Esophagus muscularis mucosa (tissue), 4 donors: ENCODE results near the gene PABPN1. TPM values are rescaled to one million over a fixed set of nuclear protein-coding genes. Genes with fewer than 3 reads are reported as not detected.

Experiments
- DNase-seq: peaks from one replicate; pipeline ENCODE4 v3.0.0-alpha.2; 2017; ENCODE audit errors: extremely low spot score
- H3K27ac ChIP-seq, 4 donors: fragments of 200-600 bp; sonication (generic); replicated peaks in 1 of 4; 1 replicate in 3 of 4; 2 replicates in 1 of 4; pipeline ENCODE4 v1.5.1; 2016 to 2019; ENCODE audit warnings: mild to moderate bottlenecking in 1 of 4
- H3K27me3 ChIP-seq, 4 donors: fragments of 200-600 bp; sonication (generic); one replicate each; pipeline versions ENCODE4 v1.5.1 to v1.6.0; 2016 to 2019
- H3K36me3 ChIP-seq, 4 donors: fragments of 200-600 bp; sonication (generic); one replicate each; pipeline ENCODE4 v1.5.1; 2016 to 2019
- H3K4me1 ChIP-seq, 4 donors: fragments of 200-600 bp; sonication (generic); one replicate each; pipeline ENCODE4 v1.5.1; 2016 to 2019
- H3K4me3 ChIP-seq, 4 donors: fragments of 200-600 bp; sonication (generic); 1 replicate in 2 of 4; 2 replicates in 2 of 4; pipeline ENCODE4 v1.5.1; 2016 to 2019; ENCODE audit warnings: mild to moderate bottlenecking in 4 of 4, moderate library complexity in 1 of 4
- H3K9me3 ChIP-seq, 4 donors: fragments of 200-600 bp; sonication (generic); 1 replicate in 3 of 4; 2 replicates in 1 of 4; pipeline ENCODE4 v1.5.1; 2016 to 2019
- EP300 ChIP-seq: sonication (generic); formaldehyde crosslinking; IDR thresholded peaks from one replicate; pipeline ENCODE4 v1.6.1; 2017; ENCODE audit warnings: antibody characterized with exemption
- POLR2A ChIP-seq: fragments of 450-650 bp; IDR thresholded peaks from one replicate; pipeline ENCODE4 v1.6.1; 2017; ENCODE audit warnings: antibody characterized with exemption, moderate library complexity, mild to moderate bottlenecking, low read depth
- POLR2AphosphoS5 ChIP-seq, 2 donors: sonication (generic); formaldehyde crosslinking; IDR thresholded peaks; one replicate each; pipeline ENCODE4 v1.6.1; 2017; ENCODE audit warnings: antibody characterized with exemption in 2 of 2
- WGBS: methylation state at CpG from one replicate; pipeline ENCODE4 v1.1.5; 2018; 5-methylcytosine and 5-hydroxymethylcytosine counted together
- intact Hi-C: fragments of 100-400 bp; cut with DNase I; formaldehyde crosslinking; loops from one replicate; pipeline ENCODE4 v1.15.1; 2023
- total RNA-seq, 4 donors: library from RNA; depleted of rRNA; stranded (reverse); fragments of >200 nt; gene quantifications; one replicate each; pipeline versions ENCODE4 v1.1.0 to v1.2.1, GENCODE V29; 2016
- TF ChIP-seq, protein P1 (sequence below), 3 experiments: fragments of 200-600 bp in 2 of 3; fragments of 450-650 bp in 1 of 3; sonication (generic) in 2 of 3; IDR thresholded peaks; one replicate each; pipeline ENCODE4 v1.5.1; 2017 to 2019; ENCODE audit warnings: antibody characterized with exemption in 3 of 3, mild to moderate bottlenecking in 2 of 3, moderate library complexity in 1 of 3

The PABPN1 gene
- total RNA-seq, 4 donors from 2014 or later = 44.6 to 68.1 (median 53.9) TPM

DNA sequence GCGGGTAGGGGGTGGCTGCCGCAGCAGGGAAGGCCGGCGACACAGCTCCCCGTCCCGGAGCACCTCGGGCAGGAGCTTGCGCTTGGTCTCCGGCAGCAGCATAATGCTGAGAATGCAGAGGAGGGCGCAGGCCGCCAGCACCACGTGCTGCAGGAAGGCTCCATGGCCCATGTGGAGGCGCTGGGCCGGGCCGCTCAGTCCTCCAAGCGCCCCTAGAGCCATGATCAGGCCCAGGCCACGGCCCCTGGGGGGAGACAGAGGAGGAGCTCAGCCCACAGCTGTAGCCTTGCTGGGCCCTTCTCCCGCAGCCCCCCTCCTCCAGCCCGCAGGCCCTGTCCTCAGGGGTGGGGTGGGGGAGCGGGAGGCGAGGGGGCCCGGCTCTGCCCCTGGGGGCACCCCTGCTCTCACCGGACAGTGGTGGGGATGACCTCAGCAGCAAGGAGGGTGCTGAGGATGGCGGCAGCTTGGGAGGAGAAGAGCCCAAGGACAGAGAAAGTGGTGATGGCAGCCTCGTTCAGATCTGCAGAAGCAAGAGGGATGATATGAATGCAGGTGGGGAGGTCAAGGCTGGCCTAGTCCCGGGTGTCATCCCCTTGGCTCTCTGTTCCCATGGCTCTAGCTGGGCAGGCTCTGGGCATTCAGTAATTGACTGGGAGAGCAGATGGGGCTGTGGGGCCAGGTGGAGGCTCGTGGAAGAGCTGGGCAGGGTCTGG, 25.6 kb downstream of the PABPN1 start:
- intact Hi-C loops = no loop called here
- TF ChIP-seq, protein P1, sequence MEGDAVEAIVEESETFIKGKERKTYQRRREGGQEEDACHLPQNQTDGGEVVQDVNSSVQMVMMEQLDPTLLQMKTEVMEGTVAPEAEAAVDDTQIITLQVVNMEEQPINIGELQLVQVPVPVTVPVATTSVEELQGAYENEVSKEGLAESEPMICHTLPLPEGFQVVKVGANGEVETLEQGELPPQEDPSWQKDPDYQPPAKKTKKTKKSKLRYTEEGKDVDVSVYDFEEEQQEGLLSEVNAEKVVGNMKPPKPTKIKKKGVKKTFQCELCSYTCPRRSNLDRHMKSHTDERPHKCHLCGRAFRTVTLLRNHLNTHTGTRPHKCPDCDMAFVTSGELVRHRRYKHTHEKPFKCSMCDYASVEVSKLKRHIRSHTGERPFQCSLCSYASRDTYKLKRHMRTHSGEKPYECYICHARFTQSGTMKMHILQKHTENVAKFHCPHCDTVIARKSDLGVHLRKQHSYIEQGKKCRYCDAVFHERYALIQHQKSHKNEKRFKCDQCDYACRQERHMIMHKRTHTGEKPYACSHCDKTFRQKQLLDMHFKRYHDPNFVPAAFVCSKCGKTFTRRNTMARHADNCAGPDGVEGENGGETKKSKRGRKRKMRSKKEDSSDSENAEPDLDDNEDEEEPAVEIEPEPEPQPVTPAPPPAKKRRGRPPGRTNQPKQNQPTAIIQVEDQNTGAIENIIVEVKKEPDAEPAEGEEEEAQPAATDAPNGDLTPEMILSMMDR (IDR thresholded peaks at IDR 0.05) = no peak
- TF ChIP-seq EP300 = no peak
- Histone ChIP-seq H3K9me3 (no peaks in the 10 kb centered on the region), H3K36me3 (peaks cover 0 to 12% (median 5%) of the 10 kb centered on the region in 4 donors), H3K4me1 (peaks cover 5 to 6% (median 6%) of the 10 kb centered on the region in 4 donors), H3K4me3 (no peak overlapping the region), H3K27me3 (no peaks in the 10 kb centered on the region), H3K27ac (no peak overlapping the region)
- 78% methylated on average over 8 of the region's 27 CpGs for WGBS
- DNase-seq = no peak

DNA sequence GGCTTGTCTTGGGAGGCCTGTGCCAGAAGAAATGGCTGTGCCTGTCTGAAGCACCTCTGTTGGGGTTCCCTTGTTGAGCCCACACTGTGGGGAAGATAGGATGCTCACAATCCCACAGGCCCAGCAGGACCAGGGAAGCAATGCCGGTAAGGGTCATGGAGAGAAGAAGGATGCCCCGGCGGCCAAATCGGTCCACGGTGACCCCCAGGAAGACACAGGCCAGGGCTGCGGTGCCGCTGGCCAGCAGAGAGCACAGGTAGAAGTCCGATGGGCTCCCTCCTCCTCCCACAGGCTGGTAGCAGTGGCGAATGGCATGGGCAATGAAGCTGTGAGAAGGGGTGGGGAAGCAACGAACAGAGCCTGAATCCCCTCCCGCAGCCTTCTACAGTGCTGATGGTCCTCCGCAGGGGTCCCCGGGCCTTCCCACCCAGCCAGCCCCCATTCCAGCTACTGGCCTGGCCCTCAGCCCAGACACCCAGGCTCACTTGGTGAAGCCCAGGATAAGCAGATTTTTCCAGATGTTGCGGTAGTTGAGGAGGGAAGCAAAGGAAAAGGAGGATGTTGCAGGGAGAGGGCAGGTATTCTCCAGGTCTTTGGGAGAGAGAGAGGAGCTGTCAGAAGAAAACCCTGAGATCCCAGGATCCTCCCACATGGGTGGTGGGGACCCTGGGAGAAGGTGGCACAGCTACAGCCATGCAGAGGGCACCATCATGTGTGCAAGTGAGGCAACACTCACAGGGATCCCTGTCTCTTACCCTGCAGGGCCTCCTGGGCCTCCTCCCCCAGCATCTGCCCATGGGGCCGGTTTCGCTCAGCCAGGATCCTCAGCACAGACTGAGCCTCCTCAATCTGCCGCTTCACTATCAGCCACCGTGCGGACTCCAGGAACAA, 26.4 kb downstream of the PABPN1 start:
- H3K4me1 ChIP-seq = peaks cover 9 to 14% (median 13%) of the 10 kb centered on the region in 4 donors
- no peak for DNase-seq
- H3K27me3 ChIP-seq = no peaks in the 10 kb centered on the region
- no peak overlapping the region for H3K4me3 ChIP-seq
- no peaks in the 10 kb centered on the region for H3K9me3 ChIP-seq
- intact Hi-C loops = no loop called here
- TF ChIP-seq EP300 = no peak
- TF ChIP-seq, protein P1 (IDR thresholded peaks at IDR 0.05) = no peak
- TF ChIP-seq POLR2A = no peak
- TF ChIP-seq POLR2AphosphoS5 (IDR thresholded peaks at IDR 0.05) = no peak
- WGBS = 96% methylated on average over 11 of the region's 19 CpGs
- peaks cover 0 to 12% (median 5%) of the 10 kb centered on the region in 4 donors for H3K36me3 ChIP-seq
- H3K27ac ChIP-seq = no peak overlapping the region

DNA sequence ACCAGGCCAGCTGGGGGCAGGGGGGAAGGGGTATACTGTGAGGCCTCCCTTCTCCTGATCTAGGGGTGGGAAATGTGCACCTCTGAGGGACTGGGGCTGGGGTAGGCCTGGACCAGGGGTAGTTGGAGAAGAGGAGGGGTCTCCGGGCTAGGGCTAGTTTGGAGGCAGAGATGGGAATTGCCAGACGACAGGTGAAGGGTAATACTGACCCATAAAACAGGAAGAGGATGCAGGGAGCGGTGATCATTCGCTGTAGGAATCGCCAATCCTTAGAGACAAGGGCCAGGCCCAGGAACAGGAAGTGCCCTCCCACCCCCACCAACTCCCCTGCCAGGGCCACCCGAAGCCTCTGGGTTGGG, 27.0 kb downstream of the PABPN1 start:
- H3K27me3 ChIP-seq = no peaks in the 10 kb centered on the region
- 85% methylated on average over 6 of the region's 6 CpGs for WGBS
- H3K27ac ChIP-seq = no peak overlapping the region
- intact Hi-C loops = no loop called here
- no peak overlapping the region for H3K4me3 ChIP-seq
- peaks cover 13 to 20% (median 19%) of the 10 kb centered on the region in 4 donors for H3K4me1 ChIP-seq
- TF ChIP-seq, protein P1 (IDR thresholded peaks at IDR 0.05) = no peak
- DNase-seq = no peak
- H3K36me3 ChIP-seq = peaks cover 0 to 12% (median 5%) of the 10 kb centered on the region in 4 donors
- no peaks in the 10 kb centered on the region for H3K9me3 ChIP-seq

DNA sequence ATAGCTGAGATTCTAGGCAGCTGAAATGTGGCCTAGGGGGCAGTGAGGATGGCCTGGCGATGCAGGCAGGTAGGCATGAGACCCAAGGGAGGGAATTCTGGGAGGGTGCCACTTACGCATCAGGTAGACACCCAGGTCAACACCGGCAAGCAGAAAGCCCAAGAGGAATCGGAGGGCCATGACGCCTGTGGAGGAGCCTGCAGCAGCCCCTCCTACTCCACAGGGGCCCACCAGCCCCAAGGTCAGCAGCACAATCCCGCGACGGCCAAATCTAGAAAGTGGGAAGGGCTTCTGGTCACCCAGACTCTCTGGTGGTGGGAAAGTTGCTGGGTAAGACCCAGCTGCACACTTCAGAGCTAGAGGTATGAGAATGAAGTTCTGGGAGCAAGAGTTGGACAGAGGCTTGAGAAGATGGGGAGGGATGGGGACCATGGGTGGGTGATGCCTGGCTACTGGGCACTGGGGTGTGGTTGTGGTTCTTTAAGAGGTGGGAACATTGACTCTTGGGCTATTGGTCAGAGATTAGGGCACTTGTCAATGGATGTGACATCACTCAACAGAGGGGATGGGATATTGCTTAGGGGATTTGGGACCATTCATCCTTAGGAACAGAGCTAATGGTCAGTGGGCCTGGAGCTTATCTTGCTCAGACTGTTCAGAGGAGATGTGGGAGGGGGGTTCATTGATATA, 28.0 kb downstream of the PABPN1 start:
- Histone ChIP-seq H3K27me3 (no peaks in the 10 kb centered on the region), H3K4me1 (peaks cover 13 to 22% (median 21%) of the 10 kb centered on the region in 4 donors), H3K36me3 (peaks cover 0 to 12% (median 5%) of the 10 kb centered on the region in 4 donors), H3K27ac (no peak overlapping the region), H3K9me3 (no peaks in the 10 kb centered on the region), H3K4me3 (no peak overlapping the region)
- intact Hi-C loops = no loop called here
- TF ChIP-seq, protein P1 (IDR thresholded peaks at IDR 0.05) = no peak
- TF ChIP-seq EP300 (no peak), POLR2AphosphoS5 (IDR thresholded peaks at IDR 0.05) (no peak), POLR2A (no peak)
- 92% methylated on average over 8 of the region's 8 CpGs for WGBS
- no peak for DNase-seq
